ENCODE data around the gene ITGA3. TPM values are rescaled to one million over a fixed set of nuclear protein-coding genes. Genes with fewer than 3 reads are reported as not detected.

The ITGA3 gene
- total RNA-seq, 2 donors from 2014 or later, result 16.6 to 16.9 TPM

GRCh38 chr17:50099003-50099402 lies 43.1 kb downstream of the ITGA3 start:
- Mint-ChIP-seq H3K9me3 (no peaks in the 10 kb centered on the region), H3K27ac (no peak overlapping the region), H3K4me3 (no peak overlapping the region), H3K36me3 (ENCODE audit: insufficient read depth in 2 of 2) (no peaks in the 10 kb centered on the region), H3K27me3 (ENCODE audit: low read depth) (no peaks in the 10 kb centered on the region), H3K4me1 (ENCODE audit: low read depth) (peaks cover 26% of the 10 kb centered on the region)
- DNase-seq, result no peak
- ATAC-seq (replicated peaks in 1 of 2), result no peak

DNA sequence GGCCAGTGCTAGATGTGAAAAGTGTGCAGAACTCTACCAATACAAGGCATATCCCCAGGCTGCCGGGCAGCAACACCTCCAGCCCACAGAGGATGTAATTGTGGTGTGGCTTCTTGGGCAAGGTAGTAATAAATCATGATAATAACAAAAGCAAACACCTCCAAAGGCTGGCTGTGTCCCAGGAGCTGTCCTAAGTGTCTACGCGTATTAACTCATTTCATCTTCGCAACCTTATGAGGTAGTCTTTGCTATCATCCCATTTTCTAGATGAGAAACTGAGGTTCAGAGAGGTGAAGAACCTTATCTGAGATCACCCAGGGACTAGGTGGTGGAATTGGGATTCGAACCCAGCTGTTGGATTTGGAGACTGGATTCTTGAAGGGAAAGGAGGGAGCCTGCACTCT lies 44.6 kb downstream of the ITGA3 start:
- Mint-ChIP-seq H3K9me3 (no peaks in the 10 kb centered on the region), H3K4me1 (ENCODE audit: low read depth) (peaks cover 21% of the 10 kb centered on the region)

DNA sequence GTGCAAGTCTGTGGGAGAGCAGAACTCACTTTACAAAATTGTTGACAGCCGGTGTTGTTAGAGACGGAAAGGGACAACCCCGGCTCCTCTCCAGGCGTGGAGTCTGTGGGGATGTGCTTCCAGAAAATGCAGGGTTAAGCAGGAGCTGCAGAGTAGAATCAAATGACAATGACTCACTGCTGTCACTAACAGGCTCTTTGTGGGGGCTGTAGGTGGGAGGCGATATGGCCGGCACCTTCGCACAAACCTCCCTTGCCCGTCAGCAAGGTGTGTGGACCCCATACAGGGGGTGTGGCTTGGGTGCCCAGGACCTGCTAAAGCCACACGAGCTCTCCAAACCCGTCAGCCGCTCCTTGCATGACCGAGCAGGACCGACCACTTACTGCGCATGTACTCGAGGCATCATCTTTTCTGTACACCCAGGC lies 45.0 kb downstream of the ITGA3 start:
- H3K27ac Mint-ChIP-seq, result no peak overlapping the region
- no peak overlapping the region for H3K4me3 Mint-ChIP-seq
- H3K36me3 Mint-ChIP-seq (ENCODE audit: insufficient read depth in 2 of 2), result no peaks in the 10 kb centered on the region
- DNase-seq (no peak), ATAC-seq (replicated peaks in 1 of 2) (no peak)
- peaks cover 17% of the 10 kb centered on the region for H3K4me1 Mint-ChIP-seq (ENCODE audit: low read depth)
- no peaks in the 10 kb centered on the region for H3K9me3 Mint-ChIP-seq
- H3K27me3 Mint-ChIP-seq (ENCODE audit: low read depth), result no peaks in the 10 kb centered on the region

More for the DNA sequence above, 44.6 kb downstream of the ITGA3 start:
- Mint-ChIP-seq H3K27ac (no peak overlapping the region), H3K4me3 (no peak overlapping the region), H3K27me3 (ENCODE audit: low read depth) (no peaks in the 10 kb centered on the region), H3K36me3 (ENCODE audit: insufficient read depth in 2 of 2) (no peaks in the 10 kb centered on the region)
- DNase-seq (no peak), ATAC-seq (replicated peaks in 1 of 2) (no peak)

DNA sequence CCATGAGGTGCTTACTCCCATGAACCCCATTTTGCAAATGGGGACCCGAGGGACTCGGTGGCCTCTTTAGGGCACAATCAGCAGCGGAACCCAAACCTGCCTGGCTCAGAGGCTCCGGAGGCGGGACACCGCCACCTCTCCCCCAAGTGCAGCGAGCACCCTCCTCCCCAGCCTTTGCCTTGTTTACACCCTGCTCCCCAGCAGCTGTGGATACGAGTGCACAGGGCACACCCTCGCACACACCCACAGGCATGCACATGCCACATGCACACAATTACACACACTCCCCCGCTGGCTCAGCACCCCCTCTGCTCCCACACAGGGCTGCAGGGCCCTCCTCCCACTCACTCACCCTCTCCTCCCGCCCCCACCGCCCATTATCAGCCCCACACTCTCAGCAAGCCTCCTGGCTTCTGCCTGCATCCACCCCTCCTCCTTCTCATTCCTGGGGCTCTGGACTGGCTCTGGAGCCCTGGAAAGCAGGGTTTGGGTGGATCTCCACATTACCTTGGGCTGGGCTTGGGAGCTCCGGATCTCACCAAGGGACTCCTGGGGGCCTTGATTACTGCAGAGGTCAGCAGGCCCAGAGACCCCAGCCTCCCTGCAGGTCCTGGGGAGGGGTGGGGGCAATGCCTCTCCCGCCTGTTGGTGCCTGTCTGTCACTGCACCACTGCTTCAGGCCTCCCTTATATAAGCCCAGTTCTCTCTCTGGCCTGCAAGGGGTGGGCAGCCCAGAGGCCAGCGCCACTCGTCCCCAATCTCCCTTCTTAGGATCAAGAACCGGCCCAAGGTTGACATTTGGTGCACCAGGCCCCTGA lies 45.6 kb downstream of the ITGA3 start:
- H3K4me3 Mint-ChIP-seq, result no peak overlapping the region
- no peaks in the 10 kb centered on the region for H3K9me3 Mint-ChIP-seq
- H3K27me3 Mint-ChIP-seq (ENCODE audit: low read depth), result no peaks in the 10 kb centered on the region
- DNase-seq (no peak), ATAC-seq (replicated peaks in 1 of 2) (no peak)
- H3K36me3 Mint-ChIP-seq (ENCODE audit: insufficient read depth in 2 of 2), result no peaks in the 10 kb centered on the region
- H3K4me1 Mint-ChIP-seq (ENCODE audit: low read depth), result peaks cover 11% of the 10 kb centered on the region
- no peak overlapping the region for H3K27ac Mint-ChIP-seq

- Mint-ChIP-seq H3K27ac (no peak overlapping the region), H3K27me3 (ENCODE audit: low read depth) (no peaks in the 10 kb centered on the region), H3K4me3 (no peak overlapping the region), H3K9me3 (no peaks in the 10 kb centered on the region), H3K4me1 (ENCODE audit: low read depth) (peaks cover 11% of the 10 kb centered on the region), H3K36me3 (ENCODE audit: insufficient read depth in 2 of 2) (no peaks in the 10 kb centered on the region)
- ATAC-seq (replicated peaks in 1 of 2) (no peak), DNase-seq (no peak)
Measured at GRCh38 chr17:50102164-50102991, 46.5 kb downstream of the ITGA3 start.

- no peaks in the 10 kb centered on the region for H3K36me3 Mint-ChIP-seq (ENCODE audit: insufficient read depth in 2 of 2)
- no peaks in the 10 kb centered on the region for H3K27me3 Mint-ChIP-seq (ENCODE audit: low read depth)
- ATAC-seq (replicated peaks in 1 of 2) (no peak), DNase-seq (no peak)
- no peak overlapping the region for H3K27ac Mint-ChIP-seq
- H3K9me3 Mint-ChIP-seq, result no peaks in the 10 kb centered on the region
- H3K4me3 Mint-ChIP-seq, result no peak overlapping the region
- peaks cover 11% of the 10 kb centered on the region for H3K4me1 Mint-ChIP-seq (ENCODE audit: low read depth)
Measured at GRCh38 chr17:50103252-50103651, 47.3 kb downstream of the ITGA3 start.

DNA sequence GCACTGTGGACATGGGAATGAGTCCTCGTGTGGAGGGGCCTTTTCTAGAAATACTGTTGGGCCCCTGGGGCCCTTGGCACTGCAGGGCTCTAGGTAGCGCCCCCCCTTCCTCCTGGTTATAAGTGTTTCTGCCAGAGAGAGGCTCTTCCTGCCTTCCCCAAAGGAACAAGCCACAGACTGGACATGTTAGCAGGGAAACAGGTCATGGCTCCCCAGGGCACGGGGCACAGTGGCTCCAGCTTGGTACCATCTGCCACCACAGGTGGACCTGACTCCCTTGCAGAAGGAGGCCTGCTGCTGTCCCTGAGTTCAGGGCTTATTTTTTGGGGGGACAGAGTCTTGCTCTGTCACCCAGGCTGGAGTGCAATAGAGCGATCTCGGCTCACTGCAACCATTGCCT lies 48.0 kb downstream of the ITGA3 start:
- peaks cover 5% of the 10 kb centered on the region for H3K4me1 Mint-ChIP-seq (ENCODE audit: low read depth)
- no peaks in the 10 kb centered on the region for H3K36me3 Mint-ChIP-seq (ENCODE audit: insufficient read depth in 2 of 2)
- H3K27me3 Mint-ChIP-seq (ENCODE audit: low read depth), result no peaks in the 10 kb centered on the region
- H3K9me3 Mint-ChIP-seq, result no peaks in the 10 kb centered on the region
- H3K4me3 Mint-ChIP-seq, result no peak overlapping the region
- ATAC-seq (replicated peaks in 1 of 2) (no peak), DNase-seq (no peak)
- H3K27ac Mint-ChIP-seq, result no peak overlapping the region

- Mint-ChIP-seq H3K9me3 (no peaks in the 10 kb centered on the region), H3K4me1 (ENCODE audit: low read depth) (no peaks in the 10 kb centered on the region), H3K36me3 (ENCODE audit: insufficient read depth in 2 of 2) (no peaks in the 10 kb centered on the region), H3K4me3 (no peak overlapping the region), H3K27me3 (ENCODE audit: low read depth) (no peaks in the 10 kb centered on the region), H3K27ac (no peak overlapping the region)
- DNase-seq (no peak), ATAC-seq (replicated peaks in 1 of 2) (no peak)
Measured at GRCh38 chr17:50105811-50106210, 49.9 kb downstream of the ITGA3 start.

DNA sequence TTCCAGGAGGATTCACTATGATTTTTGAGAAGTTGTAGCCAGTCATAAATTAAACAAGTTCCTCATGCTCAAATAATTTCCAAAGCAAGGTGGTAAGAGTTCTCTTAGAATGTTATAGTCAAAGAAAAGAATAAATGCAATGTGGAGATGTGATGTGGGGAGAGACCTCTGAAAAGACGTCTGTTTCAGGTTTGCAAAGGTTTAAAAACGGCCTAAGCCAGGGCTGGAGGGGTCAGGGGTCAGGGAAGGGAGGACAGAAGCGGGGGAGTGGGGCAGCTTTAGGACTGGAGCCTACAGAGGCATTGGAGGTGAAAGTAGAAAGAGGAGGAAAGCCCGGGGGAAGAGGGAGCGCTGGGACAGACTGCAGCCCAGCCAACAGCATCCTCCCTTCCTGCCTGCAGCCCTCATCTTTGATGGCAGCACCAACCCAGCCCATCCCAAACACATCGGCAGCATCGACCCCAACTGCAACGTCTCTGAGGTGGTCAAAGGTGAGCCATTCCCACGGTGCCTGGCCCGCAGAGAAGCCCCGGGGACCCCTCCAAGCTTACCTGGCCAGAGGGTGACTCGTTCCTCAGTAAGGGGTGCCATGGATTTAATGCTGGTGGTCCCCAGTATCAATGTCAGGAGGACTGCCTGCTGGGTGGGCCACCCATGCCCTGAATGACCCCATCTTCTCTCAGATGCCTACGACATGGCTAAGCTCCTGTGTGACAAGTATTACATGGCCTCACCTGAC lies 50.7 kb downstream of the ITGA3 start:
- DNase-seq (no peak), ATAC-seq (replicated peaks in 1 of 2) (no peak)
- Mint-ChIP-seq H3K4me1 (ENCODE audit: low read depth) (no peaks in the 10 kb centered on the region), H3K27ac (no peak overlapping the region), H3K36me3 (ENCODE audit: insufficient read depth in 2 of 2) (no peaks in the 10 kb centered on the region), H3K9me3 (no peaks in the 10 kb centered on the region), H3K4me3 (no peak overlapping the region), H3K27me3 (ENCODE audit: low read depth) (no peaks in the 10 kb centered on the region)

DNA sequence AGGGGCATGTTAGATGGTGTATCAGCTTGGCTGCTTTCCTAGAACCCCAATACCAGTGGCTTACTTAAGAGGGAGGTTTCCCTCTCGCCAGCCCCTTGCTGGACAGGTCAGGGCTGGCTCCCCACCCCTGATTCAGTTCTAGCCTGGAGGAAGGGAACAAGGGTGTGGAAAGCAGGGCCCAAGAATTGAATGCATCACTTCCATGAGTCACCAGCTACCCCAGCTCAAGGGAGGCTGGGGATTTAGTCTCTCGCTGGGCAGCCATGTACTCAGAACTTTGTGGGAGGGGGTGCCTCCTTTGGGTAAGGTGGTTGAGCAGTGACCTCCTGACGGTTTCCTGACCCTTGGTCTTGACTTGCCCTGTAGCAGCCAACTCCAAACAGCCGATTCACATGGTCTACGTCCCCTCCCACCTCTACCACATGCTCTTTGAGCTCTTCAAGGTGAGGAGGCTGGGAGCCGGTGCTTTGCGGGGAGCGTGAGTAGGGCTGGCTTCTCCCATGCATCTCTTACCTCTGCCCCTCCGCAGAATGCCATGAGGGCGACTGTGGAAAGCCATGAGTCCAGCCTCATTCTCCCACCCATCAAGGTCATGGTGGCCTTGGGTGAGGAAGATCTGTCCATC lies 52.0 kb downstream of the ITGA3 start:
- H3K9me3 Mint-ChIP-seq, result no peaks in the 10 kb centered on the region
- no peaks in the 10 kb centered on the region for H3K4me1 Mint-ChIP-seq (ENCODE audit: low read depth)
- H3K27me3 Mint-ChIP-seq (ENCODE audit: low read depth), result no peaks in the 10 kb centered on the region
- no peak overlapping the region for H3K27ac Mint-ChIP-seq
- DNase-seq, result no peak
- no peak overlapping the region for H3K4me3 Mint-ChIP-seq
- ATAC-seq (replicated peaks in 1 of 2), result no peak
- H3K36me3 Mint-ChIP-seq (ENCODE audit: insufficient read depth in 2 of 2), result no peaks in the 10 kb centered on the region

DNA sequence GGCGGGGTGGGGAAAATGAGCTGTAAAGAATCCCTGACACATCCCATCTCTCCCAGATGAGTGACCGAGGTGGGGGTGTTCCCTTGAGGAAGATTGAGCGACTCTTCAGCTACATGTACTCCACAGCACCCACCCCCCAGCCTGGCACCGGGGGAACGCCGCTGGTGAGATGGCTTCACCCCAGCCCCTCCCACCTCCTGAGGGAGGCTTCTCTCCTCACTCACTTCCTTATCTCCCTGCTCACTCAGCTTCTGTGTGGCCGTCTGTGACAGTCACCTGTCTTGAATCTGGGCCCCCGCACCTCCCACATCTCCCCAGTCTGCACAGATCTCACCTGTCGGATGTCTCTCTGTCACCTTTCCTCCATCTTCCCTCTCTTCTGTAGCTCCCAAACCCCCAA lies 52.6 kb downstream of the ITGA3 start:
- Mint-ChIP-seq H3K27ac (no peak overlapping the region), H3K9me3 (no peaks in the 10 kb centered on the region)
- no peak for ATAC-seq (replicated peaks in 1 of 2)

DNA sequence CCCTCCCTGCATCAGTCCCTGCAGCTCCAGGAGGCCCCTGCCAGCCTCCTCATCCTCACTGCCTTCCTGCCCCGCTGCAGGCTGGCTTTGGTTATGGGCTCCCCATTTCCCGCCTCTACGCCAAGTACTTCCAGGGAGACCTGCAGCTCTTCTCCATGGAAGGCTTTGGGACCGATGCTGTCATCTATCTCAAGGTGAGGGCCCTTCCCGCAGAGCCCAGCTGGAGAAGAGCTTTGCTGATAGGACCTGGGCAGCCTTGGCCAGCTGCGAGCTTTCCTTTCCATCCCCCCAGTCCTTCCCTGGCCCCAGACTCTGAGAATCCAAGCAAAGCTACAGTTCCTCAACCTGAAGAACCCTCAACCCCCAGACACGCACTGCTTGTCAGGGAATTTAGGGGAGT lies 53.3 kb downstream of the ITGA3 start:
- no peaks in the 10 kb centered on the region for H3K4me1 Mint-ChIP-seq (ENCODE audit: low read depth)
- H3K9me3 Mint-ChIP-seq, result no peaks in the 10 kb centered on the region
- no peak overlapping the region for H3K27ac Mint-ChIP-seq
- DNase-seq (no peak), ATAC-seq (replicated peaks in 1 of 2) (no peak)
- no peaks in the 10 kb centered on the region for H3K27me3 Mint-ChIP-seq (ENCODE audit: low read depth)
- no peaks in the 10 kb centered on the region for H3K36me3 Mint-ChIP-seq (ENCODE audit: insufficient read depth in 2 of 2)
- H3K4me3 Mint-ChIP-seq, result no peak overlapping the region

More for the DNA sequence above, 52.6 kb downstream of the ITGA3 start:
- H3K4me1 Mint-ChIP-seq (ENCODE audit: low read depth), result no peaks in the 10 kb centered on the region
- H3K27me3 Mint-ChIP-seq (ENCODE audit: low read depth), result no peaks in the 10 kb centered on the region
- H3K36me3 Mint-ChIP-seq (ENCODE audit: insufficient read depth in 2 of 2), result no peaks in the 10 kb centered on the region
- no peak overlapping the region for H3K4me3 Mint-ChIP-seq
- no peak for DNase-seq

- Mint-ChIP-seq H3K4me3 (no peak overlapping the region), H3K27ac (no peak overlapping the region), H3K36me3 (ENCODE audit: insufficient read depth in 2 of 2) (no peaks in the 10 kb centered on the region), H3K27me3 (ENCODE audit: low read depth) (peaks cover under 1% of the 10 kb centered on the region), H3K4me1 (ENCODE audit: low read depth) (no peaks in the 10 kb centered on the region), H3K9me3 (no peaks in the 10 kb centered on the region)
- no peak for DNase-seq
- ATAC-seq (replicated peaks in 1 of 2), result no peak
Measured at GRCh38 chr17:50109785-50110184, 53.9 kb downstream of the ITGA3 start.

All from activated T-cell treated with anti-CD3 and anti-CD28 coated beads, Interleukin-2, amount 50 U/mL, for 72 hours (primary cell).